ENCODE results near the gene LRP5. TPM values are rescaled to one million over a fixed set of nuclear protein-coding genes. Genes with fewer than 3 reads are reported as not detected.

Gene LRP5
- total RNA-seq, 1 donor from 2014 or later, result 162 TPM

GRCh38 chr11:68390315-68390714 lies 77.9 kb downstream of the LRP5 start:
- peaks cover 33% of the 10 kb centered on the region for H3K36me3 Mint-ChIP-seq (ENCODE audit: unreplicated experiment)
- H3K27ac Mint-ChIP-seq (ENCODE audit: unreplicated experiment), result no peak overlapping the region
- no peak overlapping the region for H3K4me3 Mint-ChIP-seq (ENCODE audit: unreplicated experiment)
- no peak for DNase-seq (ENCODE audit: extremely low spot score, unreplicated experiment)
- H3K27me3 Mint-ChIP-seq (ENCODE audit: unreplicated experiment), result no peaks in the 10 kb centered on the region
- TF ChIP-seq CTCF (IDR thresholded peaks at IDR 0.05), result no peak
- H3K9me3 Mint-ChIP-seq (ENCODE audit: unreplicated experiment), result no peaks in the 10 kb centered on the region
- peaks cover 13% of the 10 kb centered on the region for H3K4me1 Mint-ChIP-seq (ENCODE audit: unreplicated experiment)

- Mint-ChIP-seq H3K9me3 (ENCODE audit: unreplicated experiment) (no peaks in the 10 kb centered on the region), H3K27me3 (ENCODE audit: unreplicated experiment) (no peaks in the 10 kb centered on the region), H3K4me1 (ENCODE audit: unreplicated experiment) (peaks cover 19% of the 10 kb centered on the region), H3K4me3 (ENCODE audit: unreplicated experiment) (no peak overlapping the region), H3K36me3 (ENCODE audit: unreplicated experiment) (peaks cover 35% of the 10 kb centered on the region), H3K27ac (ENCODE audit: unreplicated experiment) (no peak overlapping the region)
- no peak for TF ChIP-seq CTCF (IDR thresholded peaks at IDR 0.05)
- no peak for DNase-seq (ENCODE audit: extremely low spot score, unreplicated experiment)
These were observed 80.4 kb downstream of the LRP5 start for GRCh38 chr11:68392822-68393221.

- Mint-ChIP-seq H3K27me3 (ENCODE audit: unreplicated experiment) (no peaks in the 10 kb centered on the region), H3K4me1 (ENCODE audit: unreplicated experiment) (peaks cover 39% of the 10 kb centered on the region), H3K9me3 (ENCODE audit: unreplicated experiment) (no peaks in the 10 kb centered on the region), H3K27ac (ENCODE audit: unreplicated experiment) (no peak overlapping the region), H3K4me3 (ENCODE audit: unreplicated experiment) (no peak overlapping the region), H3K36me3 (ENCODE audit: unreplicated experiment) (peaks cover 26% of the 10 kb centered on the region)
- DNase-seq (ENCODE audit: extremely low spot score, unreplicated experiment), result no peak
- no peak for TF ChIP-seq CTCF (IDR thresholded peaks at IDR 0.05)
These were observed 84.1 kb downstream of the LRP5 start for GRCh38 chr11:68396516-68396915.

DNA sequence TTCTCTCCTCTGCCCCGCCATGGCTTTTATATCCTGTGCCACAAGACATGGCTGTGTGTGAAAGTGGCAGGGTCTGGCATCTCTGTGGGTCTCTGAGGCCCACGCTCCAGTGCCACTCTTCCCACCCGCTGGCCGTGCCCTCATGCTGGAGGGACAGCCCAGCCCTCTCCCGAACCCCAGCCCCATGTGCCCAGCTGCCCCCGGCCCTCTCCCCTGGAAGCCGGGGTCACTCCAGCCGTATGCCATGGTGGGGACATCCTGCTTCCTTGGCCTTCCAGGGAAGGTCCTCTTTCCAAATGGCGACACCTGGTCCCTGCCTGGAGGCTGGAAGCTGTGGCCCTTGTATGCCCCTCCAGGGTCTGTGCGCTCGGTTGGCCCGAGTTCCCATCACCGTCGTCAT lies 84.9 kb downstream of the LRP5 start:
- Mint-ChIP-seq H3K27ac (ENCODE audit: unreplicated experiment) (peak overlapping the region; percentile 77), H3K9me3 (ENCODE audit: unreplicated experiment) (no peaks in the 10 kb centered on the region), H3K27me3 (ENCODE audit: unreplicated experiment) (no peaks in the 10 kb centered on the region), H3K36me3 (ENCODE audit: unreplicated experiment) (peaks cover 31% of the 10 kb centered on the region), H3K4me1 (ENCODE audit: unreplicated experiment) (peaks cover 39% of the 10 kb centered on the region), H3K4me3 (ENCODE audit: unreplicated experiment) (no peak overlapping the region)
- TF ChIP-seq CTCF (IDR thresholded peaks at IDR 0.05), result no peak
- no peak for DNase-seq (ENCODE audit: extremely low spot score, unreplicated experiment)

GRCh38 chr11:68398995-68399851 lies 86.8 kb downstream of the LRP5 start:
- Mint-ChIP-seq H3K4me3 (ENCODE audit: unreplicated experiment) (no peak overlapping the region), H3K36me3 (ENCODE audit: unreplicated experiment) (peaks cover 36% of the 10 kb centered on the region), H3K9me3 (ENCODE audit: unreplicated experiment) (no peaks in the 10 kb centered on the region), H3K27ac (ENCODE audit: unreplicated experiment) (peak overlapping the region; percentile 75), H3K4me1 (ENCODE audit: unreplicated experiment) (peaks cover 39% of the 10 kb centered on the region), H3K27me3 (ENCODE audit: unreplicated experiment) (no peaks in the 10 kb centered on the region)
- no peak for TF ChIP-seq CTCF (IDR thresholded peaks at IDR 0.05)
- no peak for DNase-seq (ENCODE audit: extremely low spot score, unreplicated experiment)

Data from osteocyte (in vitro differentiated cells).